Stimulated activated CD8-positive, alpha-beta memory T cell treated with anti-CD3 and anti-CD28 coated beads, Interleukin-2, amount 100 ng/mL, for 1 hour (primary cell): ENCODE results near the gene NLRC5.
"Not testable (repeated sequence)": the region's sequence is repeated elsewhere in the genome, so short reads cannot be mapped to it uniquely, and the experiment has no call there.

Experiments used
- DNase-seq, 2 donors: peaks; one replicate each; pipeline ENCODE4 v3.0.0-alpha.2; 2020; ENCODE audit warnings: low read depth in 2 of 2

NLRC5 gene

GRCh38 chr16:56960681-56961281 is 28.6 kb upstream of the NLRC5 start:
- DNase-seq: no peak

- no peak for DNase-seq
Observed at GRCh38 chr16:56961386-56961785, 28.0 kb upstream of the NLRC5 start.

- DNase-seq: no peak
Observed at GRCh38 chr16:56961851-56962281, 27.5 kb upstream of the NLRC5 start, which contains the start of gene CETP. Gene CETP, plus strand, starts transcription at chr16:56961950. Its CDS starts 30 bp downstream, at chr16:56961980.

- peak; percentile 89 to 90 for DNase-seq
Observed at GRCh38 chr16:56964243-56965148, 24.9 kb upstream of the NLRC5 start.

- no peak for DNase-seq
Observed at GRCh38 chr16:56965149-56966092, 23.9 kb upstream of the NLRC5 start.

GRCh38 chr16:56966093-56966475 is 23.3 kb upstream of the NLRC5 start:
- no peak for DNase-seq

- no peak for DNase-seq
Observed at GRCh38 chr16:56967733-56968132, 21.6 kb upstream of the NLRC5 start.

- no peak for DNase-seq
Observed at GRCh38 chr16:56969769-56970168, 19.6 kb upstream of the NLRC5 start.

- no peak for DNase-seq
Observed at GRCh38 chr16:56970934-56971767, 18.2 kb upstream of the NLRC5 start.

GRCh38 chr16:56971768-56972043 is 17.7 kb upstream of the NLRC5 start:
- no peak for DNase-seq

GRCh38 chr16:56972403-56973293 is 16.7 kb upstream of the NLRC5 start:
- no peak for DNase-seq

GRCh38 chr16:56973294-56973689 is 16.1 kb upstream of the NLRC5 start:
- DNase-seq: no peak

- not testable (repeated sequence) for DNase-seq
Observed at GRCh38 chr16:56973899-56974298, 15.5 kb upstream of the NLRC5 start.

GRCh38 chr16:56974549-56975300 is 14.6 kb upstream of the NLRC5 start:
- no peak for DNase-seq

GRCh38 chr16:56975714-56976113 is 13.6 kb upstream of the NLRC5 start:
- DNase-seq: no peak

- DNase-seq: no peak
Observed at GRCh38 chr16:56977216-56977615, 12.1 kb upstream of the NLRC5 start.

- DNase-seq: no peak
Observed at GRCh38 chr16:56977823-56978430, 11.4 kb upstream of the NLRC5 start.

GRCh38 chr16:56980201-56980535 is 9.2 kb upstream of the NLRC5 start:
- DNase-seq: no peak
